Fibroblast of lung (primary cell): ENCODE data around the gene JMJD4.

Experiments
- EZH2 ChIP-seq: IDR thresholded peaks from 2 replicates; pipeline ENCODE4 v1.5.1; 2012; ENCODE audit warnings: low read length, control low read depth, mild to moderate bottlenecking; ENCODE audit errors: missing control alignments
- TF ChIP-seq, protein P1 (sequence below), 2 donors: IDR thresholded peaks in 1 of 2; conservative IDR thresholded peaks in 1 of 2; 1 replicate in 1 of 2; 2 replicates in 1 of 2; pipeline ENCODE4 v1.5.1; 2011 to 2012; ENCODE audit warnings: low read length in 2 of 2, control low read depth in 1 of 2, inconsistent platforms in 1 of 2, low read depth in 1 of 2, mild to moderate bottlenecking in 1 of 2

DNA sequence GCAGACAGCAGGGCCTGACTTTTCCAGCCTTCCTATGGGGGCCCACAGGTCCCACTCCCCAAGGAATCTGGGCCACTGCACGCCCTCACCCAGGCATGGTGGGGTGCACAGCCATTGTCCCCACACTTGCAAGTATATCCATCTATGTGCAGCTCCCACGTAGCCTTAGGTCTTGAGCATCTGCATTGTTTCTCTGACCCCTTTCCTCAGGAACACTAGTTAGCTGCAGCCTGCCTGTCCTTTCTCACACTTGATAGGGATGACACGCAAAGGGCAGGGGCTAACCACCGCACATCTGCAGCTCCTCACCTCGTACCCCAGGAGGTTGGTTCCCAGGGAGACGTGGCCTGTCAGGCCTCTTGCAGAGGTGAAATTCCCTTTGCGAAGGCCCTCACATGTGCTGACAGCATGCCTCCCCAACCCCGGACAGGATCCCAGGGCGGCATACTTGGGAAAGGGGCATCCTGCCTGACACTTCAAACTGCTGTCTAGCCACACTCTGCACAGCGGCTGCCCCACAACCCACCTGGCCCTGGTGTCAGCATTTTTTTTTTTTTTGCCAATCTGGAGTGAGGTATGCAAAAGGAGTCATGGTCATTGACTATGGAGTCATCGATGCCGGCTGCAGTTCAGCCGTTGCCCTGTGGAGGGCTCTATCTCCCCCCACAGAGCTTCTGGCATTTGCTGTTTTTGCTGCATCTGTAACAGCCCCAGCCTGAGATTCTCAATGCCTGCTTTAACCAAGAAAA is 5.0 kb downstream of the JMJD4 start:
- TF ChIP-seq, protein P1, sequence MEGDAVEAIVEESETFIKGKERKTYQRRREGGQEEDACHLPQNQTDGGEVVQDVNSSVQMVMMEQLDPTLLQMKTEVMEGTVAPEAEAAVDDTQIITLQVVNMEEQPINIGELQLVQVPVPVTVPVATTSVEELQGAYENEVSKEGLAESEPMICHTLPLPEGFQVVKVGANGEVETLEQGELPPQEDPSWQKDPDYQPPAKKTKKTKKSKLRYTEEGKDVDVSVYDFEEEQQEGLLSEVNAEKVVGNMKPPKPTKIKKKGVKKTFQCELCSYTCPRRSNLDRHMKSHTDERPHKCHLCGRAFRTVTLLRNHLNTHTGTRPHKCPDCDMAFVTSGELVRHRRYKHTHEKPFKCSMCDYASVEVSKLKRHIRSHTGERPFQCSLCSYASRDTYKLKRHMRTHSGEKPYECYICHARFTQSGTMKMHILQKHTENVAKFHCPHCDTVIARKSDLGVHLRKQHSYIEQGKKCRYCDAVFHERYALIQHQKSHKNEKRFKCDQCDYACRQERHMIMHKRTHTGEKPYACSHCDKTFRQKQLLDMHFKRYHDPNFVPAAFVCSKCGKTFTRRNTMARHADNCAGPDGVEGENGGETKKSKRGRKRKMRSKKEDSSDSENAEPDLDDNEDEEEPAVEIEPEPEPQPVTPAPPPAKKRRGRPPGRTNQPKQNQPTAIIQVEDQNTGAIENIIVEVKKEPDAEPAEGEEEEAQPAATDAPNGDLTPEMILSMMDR (conservative IDR thresholded peaks at IDR 0.05 in 1 of 2, IDR thresholded peaks at IDR 0.05 in 1 of 2; ENCODE audit: low read depth in 1 of 2, low read length in 2 of 2), result peak; percentile 89
- no peak for TF ChIP-seq EZH2
